22Rv1 (cell line): ENCODE measurements around the gene FAHD1.

Experiments
- ZFX ChIP-seq: fragments of 450-650 bp; IDR thresholded peaks from 2 replicates; pipeline ENCODE4 v1.6.1; 2017; ENCODE audit warnings: antibody characterized with exemption, borderline replicate concordance
- TF ChIP-seq, protein P1 (sequence below): fragments of 450-650 bp; IDR thresholded peaks from 2 replicates; pipeline ENCODE4 v1.5.1; 2017; ENCODE audit warnings: mild to moderate bottlenecking

DNA sequence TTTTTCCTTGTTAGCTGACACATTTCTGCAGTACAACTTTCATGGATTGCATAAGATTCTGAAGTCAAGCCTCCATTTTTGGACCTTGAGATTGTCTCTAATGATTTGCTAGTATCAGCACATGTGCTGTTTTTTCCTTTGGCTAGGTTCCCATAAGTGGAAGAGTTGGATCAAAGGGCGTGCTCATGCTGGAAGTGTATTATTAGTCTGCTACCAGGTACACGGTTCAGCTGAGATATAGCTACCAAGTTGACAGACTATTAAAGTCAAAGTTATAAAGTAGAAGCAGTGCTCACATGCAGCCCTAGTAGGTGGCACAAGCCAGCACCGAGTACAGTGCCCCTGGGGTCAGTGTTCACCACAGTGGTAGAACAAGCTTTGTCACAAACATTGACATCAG, 3.2 kb downstream of the FAHD1 start:
- TF ChIP-seq, protein P1, sequence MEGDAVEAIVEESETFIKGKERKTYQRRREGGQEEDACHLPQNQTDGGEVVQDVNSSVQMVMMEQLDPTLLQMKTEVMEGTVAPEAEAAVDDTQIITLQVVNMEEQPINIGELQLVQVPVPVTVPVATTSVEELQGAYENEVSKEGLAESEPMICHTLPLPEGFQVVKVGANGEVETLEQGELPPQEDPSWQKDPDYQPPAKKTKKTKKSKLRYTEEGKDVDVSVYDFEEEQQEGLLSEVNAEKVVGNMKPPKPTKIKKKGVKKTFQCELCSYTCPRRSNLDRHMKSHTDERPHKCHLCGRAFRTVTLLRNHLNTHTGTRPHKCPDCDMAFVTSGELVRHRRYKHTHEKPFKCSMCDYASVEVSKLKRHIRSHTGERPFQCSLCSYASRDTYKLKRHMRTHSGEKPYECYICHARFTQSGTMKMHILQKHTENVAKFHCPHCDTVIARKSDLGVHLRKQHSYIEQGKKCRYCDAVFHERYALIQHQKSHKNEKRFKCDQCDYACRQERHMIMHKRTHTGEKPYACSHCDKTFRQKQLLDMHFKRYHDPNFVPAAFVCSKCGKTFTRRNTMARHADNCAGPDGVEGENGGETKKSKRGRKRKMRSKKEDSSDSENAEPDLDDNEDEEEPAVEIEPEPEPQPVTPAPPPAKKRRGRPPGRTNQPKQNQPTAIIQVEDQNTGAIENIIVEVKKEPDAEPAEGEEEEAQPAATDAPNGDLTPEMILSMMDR: no peak
- no peak for TF ChIP-seq ZFX
